SKM-1 treated with dmso at 0.1 percent for 144 hours (cell line): ENCODE measurements around the gene PNPLA6.

Source experiments
- DNase-seq: peaks from one replicate; lab custom pipeline; 2025; ENCODE audit not compliant: unreplicated experiment; lab: John Stamatoyannopoulos, UW

PNPLA6 gene

DNA sequence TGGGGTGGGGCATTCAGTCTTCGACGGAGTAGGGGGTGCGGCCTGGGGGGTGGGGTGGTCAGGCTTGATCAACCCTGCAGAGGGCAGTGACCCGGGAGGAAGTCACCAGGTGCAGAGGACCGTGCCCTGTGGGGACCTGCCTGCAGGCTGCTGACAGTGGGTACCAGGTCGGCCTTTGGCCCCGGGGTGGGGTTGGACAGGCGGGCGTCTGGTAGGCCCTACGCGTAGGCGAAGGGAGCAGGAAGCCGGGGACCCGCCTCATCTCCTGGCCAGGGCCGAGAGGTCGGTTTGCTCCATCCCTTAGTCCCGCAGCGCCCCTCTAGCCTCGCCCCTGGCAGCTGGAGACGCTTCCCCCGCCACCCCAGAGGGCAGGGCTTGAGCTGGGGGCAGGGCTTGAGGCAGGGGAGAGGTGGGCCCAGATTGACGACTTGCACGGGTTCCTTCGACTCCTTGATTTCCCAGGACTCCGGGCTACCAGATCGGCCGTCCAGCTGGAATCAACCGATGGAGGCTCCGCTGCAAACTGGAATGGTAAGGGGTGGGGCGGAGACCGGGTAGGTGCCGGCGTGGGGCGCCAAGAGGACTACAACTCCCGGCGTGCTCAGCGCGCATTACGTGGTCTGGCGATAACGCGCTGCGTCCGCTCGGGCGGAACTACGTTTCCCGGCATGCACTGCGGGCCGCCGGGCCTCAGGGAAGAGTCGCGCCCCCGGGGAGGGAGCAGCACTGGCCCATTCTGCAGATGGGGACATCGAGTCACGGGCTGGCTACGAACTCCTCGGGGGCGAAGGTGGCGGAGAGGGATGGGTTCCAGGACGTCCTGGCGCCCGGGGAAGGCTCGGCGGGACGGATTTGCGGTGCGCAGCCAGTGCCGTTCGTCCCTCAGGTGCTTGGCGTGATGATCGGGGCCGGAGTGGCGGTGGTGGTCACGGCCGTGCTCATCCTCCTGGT, at the start of gene PNPLA6:
Gene PNPLA6, plus strand, starts transcription at position 671 of the 951 bp plus-strand sequence. Its CDS starts 72 bp downstream, at position 743.
- peak; percentile 76 for DNase-seq

DNA sequence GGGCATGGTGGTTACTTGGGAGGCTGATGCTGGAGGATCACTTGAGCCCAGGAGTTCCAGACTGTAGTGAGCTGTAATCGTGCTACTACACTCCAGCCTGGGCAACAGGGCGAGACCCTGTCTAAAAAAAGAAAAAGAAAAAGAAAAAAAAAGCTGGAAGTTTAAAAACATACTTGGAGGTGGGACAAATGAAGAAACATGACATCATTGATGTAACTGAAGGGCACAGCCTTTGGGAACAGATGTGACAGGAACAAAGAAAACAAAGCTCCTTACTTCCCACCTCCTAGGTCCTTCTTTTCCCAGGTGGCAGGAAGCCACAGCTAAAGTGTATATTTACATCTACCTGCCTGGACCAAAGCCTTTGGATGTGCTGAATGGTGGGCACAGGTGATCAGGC, 48.6 kb upstream of the PNPLA6 start:
- DNase-seq: no peak

DNA sequence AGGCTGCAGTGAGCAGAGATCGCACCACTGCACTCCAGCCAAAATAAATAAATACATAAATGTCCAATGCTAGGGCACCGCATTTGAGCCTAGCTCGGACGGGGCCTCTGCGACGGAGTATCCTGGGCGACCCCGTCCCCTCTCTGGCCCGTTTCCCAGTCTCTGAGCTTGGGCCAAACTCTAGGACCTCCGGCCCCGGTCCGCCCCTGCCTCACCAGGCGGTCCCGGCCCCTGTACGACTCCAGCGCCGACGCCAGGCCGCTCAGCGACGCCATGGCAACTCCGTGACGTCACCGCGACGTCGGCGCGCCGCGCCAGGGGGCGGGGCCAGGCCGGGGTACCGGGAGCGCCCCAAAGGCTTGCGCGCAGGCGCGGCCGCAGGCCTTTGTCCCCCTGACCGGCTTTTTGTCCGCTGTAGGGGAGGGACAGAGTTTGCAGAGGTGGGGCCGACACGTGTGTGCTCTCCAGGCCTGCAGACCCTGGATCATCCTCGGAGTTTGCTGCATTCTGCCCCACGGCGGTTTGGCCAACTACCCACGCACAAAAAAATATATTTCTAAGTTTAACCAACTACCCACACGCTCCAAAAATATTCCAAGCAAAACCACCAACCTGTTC, 46.7 kb upstream of the PNPLA6 start, which contains the start of gene PEX11G:
Gene PEX11G, minus strand, starts transcription at position 300 of the 618 bp plus-strand sequence. Its CDS starts 25 bp downstream, at position 275.
- peak; percentile 50 for DNase-seq

DNA sequence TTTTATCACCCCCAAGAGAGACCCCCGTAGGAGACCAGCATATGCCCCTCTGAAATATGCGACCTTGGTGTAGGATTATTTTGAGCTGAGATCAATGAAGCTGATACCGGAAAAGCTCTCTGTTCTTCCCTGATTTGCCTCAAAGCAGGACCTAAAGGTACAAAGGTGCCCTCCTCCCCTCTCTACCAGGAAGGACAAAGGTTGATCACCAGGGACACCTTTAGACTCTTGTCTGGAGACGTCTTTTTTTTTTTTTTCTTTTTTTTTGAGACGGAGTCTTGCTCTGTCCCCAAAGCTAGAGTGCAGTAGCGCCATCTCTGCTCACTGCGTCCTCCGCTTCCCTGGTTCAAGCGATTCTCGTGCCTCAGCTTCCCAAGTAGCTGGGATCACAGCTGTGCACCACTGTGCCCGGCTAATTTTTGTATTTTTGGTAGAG, 45.9 kb upstream of the PNPLA6 start:
- DNase-seq: no peak

DNA sequence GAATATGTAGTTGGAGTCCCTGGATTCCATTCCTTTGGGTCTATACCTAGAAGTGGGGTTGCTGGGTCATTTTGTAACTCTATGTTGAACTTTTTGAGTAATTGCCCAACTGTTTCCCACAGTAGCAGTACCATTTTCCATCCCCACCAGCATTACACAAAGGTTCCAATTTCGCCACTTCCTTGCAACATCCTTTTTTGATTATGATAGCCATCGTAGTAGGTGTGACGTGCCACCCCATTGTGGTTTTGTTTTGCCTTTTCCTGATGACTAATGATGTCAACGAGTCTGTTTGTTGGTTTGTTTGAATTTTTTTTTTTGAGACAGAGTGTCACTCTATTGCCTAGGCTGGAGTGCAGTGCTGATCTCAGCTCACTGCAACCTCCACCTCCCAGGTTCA, 43.4 kb upstream of the PNPLA6 start:
- peak; percentile 97 for DNase-seq

DNA sequence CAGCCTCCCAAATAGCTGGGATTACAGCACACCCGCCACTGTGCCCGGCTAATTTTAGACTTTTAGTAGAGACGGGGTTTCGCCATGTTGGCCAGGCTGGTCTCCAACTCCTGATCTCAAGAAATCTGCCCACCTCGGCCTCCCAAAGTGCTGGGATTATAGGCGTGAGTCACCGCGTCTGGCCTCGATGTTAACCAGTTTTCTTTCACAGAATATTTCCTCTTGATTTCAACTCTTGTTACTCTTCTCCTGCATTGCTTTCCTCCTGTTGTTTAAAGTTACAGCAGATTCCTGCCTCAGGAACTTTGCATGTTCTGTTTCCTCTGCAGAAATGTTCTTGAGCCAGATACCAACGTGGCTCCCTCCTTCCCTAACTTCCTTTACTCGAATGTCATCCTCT, 43.0 kb upstream of the PNPLA6 start:
- DNase-seq: no peak

DNA sequence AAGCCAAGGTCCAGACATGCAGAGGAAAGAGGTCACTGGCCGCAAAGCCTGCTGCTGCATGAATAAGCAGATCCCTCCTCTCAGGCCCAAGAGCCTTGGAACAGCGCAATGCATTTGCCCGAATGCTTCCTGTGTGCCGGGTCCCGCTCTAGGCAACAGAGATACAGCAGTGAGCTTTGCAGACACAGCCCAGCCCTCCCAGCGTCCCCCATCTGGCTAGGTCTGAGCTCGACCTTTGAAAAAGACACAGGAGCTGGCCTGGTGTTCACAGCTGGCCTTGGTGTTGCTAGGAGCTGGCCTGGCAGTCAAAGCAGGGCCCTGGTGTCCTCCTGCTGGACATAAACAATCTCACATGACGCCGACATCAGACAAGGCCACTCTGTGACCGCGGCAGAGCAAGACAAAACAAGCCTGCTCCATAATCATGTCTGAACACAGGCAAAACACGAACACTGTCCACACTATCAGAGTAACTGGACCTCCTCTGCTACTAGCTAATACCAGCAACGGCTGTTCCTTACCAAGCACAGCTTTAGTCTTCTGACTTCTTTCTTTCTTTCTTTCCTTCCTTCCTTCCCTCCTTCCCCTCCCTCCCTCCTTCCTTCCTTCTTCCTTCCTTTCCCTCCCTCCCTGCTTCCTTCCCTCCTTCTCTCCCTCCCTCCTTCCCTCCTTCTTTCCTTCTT, 41.0 kb upstream of the PNPLA6 start:
- no peak for DNase-seq

DNA sequence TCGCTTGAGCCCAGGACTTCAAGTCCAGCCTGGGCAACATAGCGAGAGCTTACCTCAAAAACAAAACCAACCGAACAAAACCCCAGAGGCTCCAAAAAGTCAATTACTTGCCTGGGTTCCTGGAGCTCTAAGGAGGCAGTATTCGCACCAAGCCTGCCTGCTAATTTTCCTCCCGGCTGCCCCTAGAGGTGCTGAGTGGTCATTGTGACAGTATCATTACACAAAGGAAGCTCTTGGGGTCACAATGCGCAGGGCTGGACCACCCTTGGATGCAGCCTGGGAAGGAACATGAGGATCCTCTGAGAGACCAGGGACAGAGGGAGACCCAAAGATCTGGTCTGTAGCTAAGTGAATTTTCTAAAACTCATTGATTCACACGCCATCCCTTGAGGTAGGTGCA, 38.2 kb upstream of the PNPLA6 start:
- no peak for DNase-seq

DNA sequence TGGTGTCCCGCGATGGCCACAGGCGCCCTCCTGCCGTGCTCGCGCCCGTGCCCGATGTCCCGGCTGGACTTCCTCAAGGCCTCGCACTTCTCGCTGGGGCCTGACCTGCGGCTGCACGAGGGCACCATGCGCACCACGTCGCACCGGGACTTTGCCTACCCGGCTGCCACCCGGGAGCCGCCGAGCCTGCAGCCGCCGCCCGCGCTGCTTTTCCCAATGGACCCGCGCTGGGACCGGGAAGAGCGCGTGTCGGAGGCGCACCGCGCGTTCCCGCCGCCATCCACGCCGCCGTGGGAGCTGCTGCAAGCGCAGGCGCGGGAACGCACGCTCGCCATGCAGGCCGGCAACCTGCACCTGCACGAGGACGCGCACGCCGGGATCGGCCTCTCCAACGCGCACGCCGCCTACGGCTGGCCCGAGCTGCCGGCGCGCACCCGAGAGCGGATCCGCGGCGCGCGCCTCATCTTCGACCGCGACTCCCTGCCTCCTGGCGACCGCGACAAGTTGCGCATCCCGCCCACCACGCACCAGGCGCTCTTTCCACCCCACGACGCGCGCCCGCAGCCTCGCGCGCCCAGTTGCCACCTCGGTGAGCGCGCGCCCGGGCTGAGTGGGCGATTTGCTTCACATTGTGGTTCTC, 34.6 kb upstream of the PNPLA6 start:
- peak; percentile 69 for DNase-seq

DNA sequence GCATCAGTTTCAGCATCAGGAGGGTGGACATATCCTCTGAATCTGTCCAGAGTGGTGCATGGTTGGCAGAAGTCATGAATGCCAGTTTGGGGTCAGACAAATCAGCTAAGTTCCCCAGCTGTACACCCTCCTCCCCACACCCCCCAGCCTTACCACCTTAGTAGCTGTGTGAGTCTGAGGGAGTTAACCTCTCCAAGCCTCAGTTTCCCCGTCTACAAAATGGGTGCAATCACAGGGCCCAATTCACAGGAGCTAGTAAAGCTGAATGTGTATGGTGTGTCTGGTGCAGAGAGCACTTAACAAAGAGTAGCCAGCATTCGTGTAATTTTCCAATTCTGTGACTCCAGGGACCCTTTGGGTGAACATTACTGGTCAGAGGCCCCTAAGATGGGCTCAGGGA, 33.0 kb upstream of the PNPLA6 start:
- DNase-seq: no peak

DNA sequence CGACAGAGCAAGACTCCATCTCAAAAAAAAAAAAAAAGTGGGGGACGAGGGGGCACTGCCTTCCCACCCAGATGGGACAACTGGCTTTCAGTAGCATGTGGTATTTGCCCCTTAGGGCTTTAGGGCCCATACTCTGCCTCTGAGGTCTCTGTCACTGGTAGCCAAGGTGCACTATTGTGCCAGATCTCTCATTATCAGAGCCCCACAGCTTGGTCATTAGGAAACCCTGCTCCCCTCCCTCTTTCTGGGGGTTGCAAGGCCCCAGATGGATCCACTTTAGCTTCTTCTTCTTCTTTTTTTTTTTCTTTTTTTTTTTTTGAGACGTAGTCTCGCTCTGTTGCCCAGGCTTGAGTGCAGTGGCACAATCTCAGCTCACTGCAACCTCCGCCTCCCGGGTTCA, 30.8 kb upstream of the PNPLA6 start:
- DNase-seq: no peak

DNA sequence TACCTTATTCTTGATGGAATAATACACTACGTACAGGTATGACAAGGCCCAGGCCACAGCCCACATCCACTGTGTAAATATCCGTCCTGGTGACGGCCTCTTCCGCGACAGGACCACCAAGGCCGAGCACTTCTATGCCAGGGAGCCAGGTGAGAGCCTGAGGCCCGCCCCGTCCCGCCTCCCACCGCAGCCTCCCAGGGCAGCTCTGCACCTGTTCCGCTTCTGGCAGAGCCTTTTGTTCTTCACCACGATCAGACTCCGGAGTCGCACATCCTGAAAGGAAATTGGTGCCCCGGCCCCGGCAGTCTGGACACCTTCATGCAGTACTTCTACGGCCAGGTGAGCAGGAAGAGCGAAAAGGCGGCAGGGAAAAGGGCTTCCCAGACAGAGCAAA, 30.2 kb upstream of the PNPLA6 start:
- no peak for DNase-seq

DNA sequence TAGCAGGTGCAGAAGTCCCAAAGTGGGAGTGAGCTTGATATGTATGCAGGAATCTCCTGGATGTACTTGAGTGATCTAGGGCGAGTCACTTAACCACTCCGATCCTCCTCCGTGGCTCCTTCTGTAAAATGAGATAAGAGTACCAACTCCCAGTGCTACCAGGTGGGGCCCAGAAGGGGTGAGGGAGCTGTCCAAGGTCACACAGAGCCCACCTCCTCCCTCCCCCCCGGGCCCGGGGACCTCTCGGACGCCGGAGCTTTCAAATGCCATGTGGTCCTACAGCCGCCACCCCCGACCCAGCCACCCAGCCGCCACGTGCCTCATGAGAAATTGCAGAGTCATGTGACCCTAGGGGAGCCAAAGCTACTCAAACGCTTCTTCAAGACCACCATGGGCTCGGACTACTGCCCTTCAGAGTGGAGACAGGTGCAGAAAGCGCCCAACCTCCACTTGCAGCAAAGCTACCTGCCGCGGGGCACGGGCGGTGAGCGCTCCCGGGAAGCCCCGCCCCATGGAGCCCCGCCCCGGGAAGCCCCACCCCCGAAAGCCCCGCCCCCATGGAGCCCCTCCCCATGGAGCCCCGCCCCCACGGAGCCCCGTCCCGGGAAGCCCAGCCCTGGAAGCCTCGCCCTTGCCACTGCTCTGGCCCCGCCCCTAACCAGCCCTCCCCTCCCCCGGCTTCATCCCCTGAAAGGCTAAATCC, 29.7 kb upstream of the PNPLA6 start:
- DNase-seq: no peak

DNA sequence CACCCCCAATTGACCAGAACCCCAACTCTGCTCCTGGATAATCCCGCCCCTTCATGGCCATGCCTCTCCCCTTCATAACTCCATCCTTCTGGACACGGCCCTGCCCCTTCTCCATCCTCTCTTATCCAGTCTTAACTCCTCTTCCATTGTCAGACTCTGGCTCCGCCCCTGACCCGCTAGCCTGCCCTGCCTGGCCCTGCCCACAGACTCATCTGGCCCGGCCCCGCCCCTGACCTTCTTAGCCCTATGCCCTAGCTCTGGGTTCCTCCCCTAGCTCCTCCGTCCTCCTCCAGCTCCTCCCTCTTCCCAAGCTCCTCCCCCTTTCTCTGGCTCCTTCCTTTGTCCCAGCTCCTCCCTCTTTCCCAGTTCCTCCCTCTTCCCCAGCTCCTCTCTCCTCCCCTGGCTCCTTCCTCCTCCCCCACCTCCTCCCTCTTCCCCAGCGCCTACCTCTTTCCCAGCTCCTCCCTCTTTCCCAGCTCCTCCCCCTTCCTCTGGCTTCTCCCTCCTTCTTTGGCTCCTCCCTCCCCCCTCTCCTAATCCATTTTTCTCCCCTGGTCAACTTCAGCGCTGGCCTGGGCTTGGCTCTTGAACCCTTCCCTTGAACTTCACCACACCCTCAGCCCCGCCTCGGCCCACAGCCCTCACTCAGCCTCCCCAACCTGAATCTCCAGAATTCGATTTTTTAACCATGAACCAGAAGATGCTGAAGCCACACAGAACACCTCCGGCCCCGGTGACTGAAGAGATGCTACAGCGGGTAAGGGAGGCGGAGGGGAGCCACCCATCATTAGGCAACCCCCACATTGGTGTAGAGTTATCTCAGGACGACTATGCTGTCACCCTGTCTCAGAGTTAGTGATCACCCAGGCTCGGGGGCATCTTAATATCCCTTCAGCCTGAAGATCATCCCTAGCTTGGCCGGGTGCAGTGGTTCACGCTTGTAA, 28.9 kb upstream of the PNPLA6 start:
- DNase-seq: peak; percentile 90

DNA sequence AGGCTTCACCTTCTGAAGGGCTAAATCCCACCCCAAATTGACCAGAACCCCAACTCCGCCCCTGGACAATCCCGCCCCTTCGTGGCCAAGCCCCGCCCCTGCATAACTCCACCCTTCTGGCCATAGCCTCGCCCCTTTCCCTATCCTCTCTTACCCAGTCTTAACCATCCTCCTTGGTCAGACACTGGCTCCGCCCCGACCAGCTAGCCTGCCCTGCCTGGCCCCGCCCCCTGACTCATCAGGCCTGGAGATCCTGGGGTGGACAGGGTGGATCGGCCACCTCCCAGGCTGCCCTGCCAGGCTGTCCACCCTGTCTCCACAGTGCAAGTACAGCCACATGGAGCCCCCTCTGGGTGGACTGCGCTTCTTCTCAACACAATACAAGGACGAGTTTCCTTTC, 27.6 kb upstream of the PNPLA6 start:
- peak; percentile 75 for DNase-seq

DNA sequence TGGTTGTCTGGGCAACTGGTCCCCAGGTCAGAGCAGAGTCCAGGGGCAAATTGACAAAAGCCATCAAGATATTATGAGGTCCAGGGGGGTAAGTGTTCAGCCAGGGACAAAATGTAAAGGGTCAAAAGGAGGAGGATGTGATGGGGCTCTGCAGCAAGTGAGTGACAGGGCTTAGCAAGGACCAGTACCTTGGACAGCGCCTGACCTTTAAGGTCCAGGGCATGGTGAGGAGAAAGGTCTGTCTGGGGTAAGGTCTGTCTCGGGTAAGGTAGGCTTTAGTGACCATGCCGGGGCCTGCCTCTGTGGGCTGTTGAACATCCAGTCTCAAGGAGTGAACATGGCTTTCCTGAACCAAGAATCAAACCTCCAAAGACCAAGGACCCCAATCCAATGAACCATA, 25.9 kb upstream of the PNPLA6 start:
- DNase-seq: no peak

DNA sequence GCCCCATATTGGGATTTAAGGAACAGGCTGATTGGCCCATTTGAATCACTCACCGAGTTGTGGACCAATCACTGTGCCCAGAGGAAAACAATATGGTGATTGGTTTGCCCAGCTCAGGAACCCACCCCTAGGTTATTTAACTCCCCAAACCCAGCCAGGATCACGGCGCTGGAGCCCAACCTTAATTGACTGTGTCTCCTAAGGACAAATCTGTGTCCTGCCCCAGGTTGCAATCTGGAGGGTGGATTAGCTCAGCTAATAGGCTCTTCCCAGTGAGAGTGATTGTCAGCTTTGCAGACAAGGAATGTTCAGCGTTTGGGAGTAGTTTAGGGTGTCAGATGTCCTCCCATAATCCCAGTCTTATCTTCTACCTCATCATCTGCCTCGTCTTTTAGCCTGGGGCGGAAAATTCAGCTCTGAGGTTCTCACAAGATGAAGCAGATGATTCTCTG, 23.1 kb upstream of the PNPLA6 start:
- DNase-seq: no peak

DNA sequence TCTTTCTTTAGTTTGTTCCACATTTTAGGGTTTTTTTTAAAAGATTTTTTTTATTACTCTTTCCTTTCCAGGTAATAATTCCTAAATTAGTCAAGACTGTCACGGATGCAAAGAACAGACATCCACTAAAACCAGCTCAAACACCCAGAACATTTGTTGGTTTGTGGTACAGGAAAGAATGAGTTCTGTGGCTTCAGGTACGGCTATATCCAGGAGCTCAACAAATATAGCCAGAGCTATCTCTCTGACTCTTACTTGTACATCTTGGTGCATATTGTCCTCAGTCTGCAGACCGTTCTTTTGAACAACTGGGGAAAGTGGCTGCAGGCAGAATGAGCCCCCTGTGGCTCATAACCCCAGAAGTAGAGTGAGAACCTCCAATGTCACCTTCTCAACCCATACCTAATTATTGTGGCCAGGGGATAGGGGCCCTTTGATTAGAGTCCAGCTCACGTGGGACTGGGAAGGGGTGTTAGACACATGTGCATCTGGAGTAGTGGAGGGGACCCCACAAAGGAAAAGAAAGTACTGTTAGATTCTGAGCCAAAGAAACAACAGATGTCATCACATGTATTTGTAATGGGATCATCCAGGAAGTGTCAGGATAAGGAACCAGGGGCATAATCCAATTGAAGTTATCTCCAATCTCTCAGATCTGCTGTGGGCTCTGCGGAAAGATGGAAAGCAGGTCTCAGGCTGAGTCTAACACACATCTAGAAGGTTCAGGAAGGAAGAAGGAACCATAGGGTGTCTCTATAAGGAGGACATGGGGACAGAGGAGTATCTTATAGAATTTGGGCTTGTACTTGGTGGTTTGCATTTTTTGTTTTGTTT, 21.5 kb upstream of the PNPLA6 start:
- no peak for DNase-seq
